Activated T-cell treated with anti-CD3 and anti-CD28 coated beads, Interleukin-2, amount 50 U/mL, for 72 hours (primary cell): Measurements from ENCODE around the gene HINT1. TPM values are rescaled to one million over a fixed set of nuclear protein-coding genes. Genes with fewer than 3 reads are reported as not detected.
"Not testable (repeated sequence)": the region's sequence is repeated elsewhere in the genome, so short reads cannot be mapped to it uniquely, and the experiment has no call there.

Experiments
- ATAC-seq, 2 donors: fragments of 150-1000 bp; cut with Tn5 transposase; replicated peaks in 1 of 2; 2 replicates each; pipeline ENCODE4 v1.10.0; 2021; ENCODE audit warnings: moderate library complexity in 2 of 2, mild to moderate bottlenecking in 1 of 2
- DNase-seq, 2 donors: peaks; one replicate each; pipeline ENCODE4 v3.0.0; 2021 to 2022; ENCODE audit warnings: mixed read lengths in 1 of 2
- H3K27ac Mint-ChIP-seq: one replicate; pipeline ENCODE4 v1.8.0; 2022; ENCODE audit warnings: mild to moderate bottlenecking, moderate library complexity, mixed read lengths
- H3K27me3 Mint-ChIP-seq: one replicate; pipeline ENCODE4 v1.8.0; 2022; ENCODE audit warnings: low read depth, mixed read lengths
- H3K36me3 Mint-ChIP-seq, 2 donors: one replicate each; pipeline ENCODE4 v1.8.0; 2022; ENCODE audit warnings: mixed read lengths in 2 of 2, mild to moderate bottlenecking in 1 of 2; ENCODE audit not compliant: insufficient read depth in 2 of 2
- H3K4me1 Mint-ChIP-seq: one replicate; pipeline ENCODE4 v1.8.0; 2022; ENCODE audit warnings: low read depth, mixed read lengths
- H3K4me3 Mint-ChIP-seq, 2 donors: one replicate each; pipeline ENCODE4 v1.8.0; 2022; ENCODE audit warnings: mild to moderate bottlenecking in 2 of 2, mixed read lengths in 2 of 2, moderate library complexity in 2 of 2
- H3K9me3 Mint-ChIP-seq, 2 donors: one replicate each; pipeline ENCODE4 v1.8.0; 2022; ENCODE audit warnings: mixed read lengths in 2 of 2
- total RNA-seq, 2 donors: library from RNA; stranded (reverse); gene quantifications; one replicate each; pipeline ENCODE4 v1.2.3, GENCODE V29; 2022

Gene HINT1
- total RNA-seq, 2 donors from 2014 or later, result 269 to 292 TPM

DNA sequence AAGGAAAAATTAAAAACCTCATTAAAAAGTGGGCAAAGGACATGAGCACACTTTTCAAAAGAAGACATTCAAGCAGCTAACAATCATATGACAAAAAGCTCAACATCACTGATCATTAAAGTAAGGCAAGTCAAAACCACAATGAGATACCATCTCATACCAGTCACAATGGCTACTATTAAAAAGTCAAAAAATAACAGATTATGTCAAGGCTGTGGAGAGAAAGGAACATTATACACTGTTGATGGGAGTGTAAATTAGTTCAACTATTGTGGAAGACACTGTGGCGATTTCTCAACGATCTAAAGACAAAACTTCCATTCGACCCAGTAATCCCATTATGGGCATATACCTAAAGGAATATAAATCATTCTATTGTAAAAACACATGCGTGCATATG lies 35.8 kb downstream of the HINT1 start:
- peaks cover 3 to 5% of the 10 kb centered on the region in 2 donors for H3K9me3 Mint-ChIP-seq
- ATAC-seq, result no peak
- no peaks in the 10 kb centered on the region for H3K27me3 Mint-ChIP-seq
- no peak overlapping the region for H3K4me3 Mint-ChIP-seq
- no peaks in the 10 kb centered on the region for H3K4me1 Mint-ChIP-seq
- H3K36me3 Mint-ChIP-seq, result peaks cover 2 to 7% of the 10 kb centered on the region in 2 donors
- H3K27ac Mint-ChIP-seq, result no peak overlapping the region
- DNase-seq, result no peak

DNA sequence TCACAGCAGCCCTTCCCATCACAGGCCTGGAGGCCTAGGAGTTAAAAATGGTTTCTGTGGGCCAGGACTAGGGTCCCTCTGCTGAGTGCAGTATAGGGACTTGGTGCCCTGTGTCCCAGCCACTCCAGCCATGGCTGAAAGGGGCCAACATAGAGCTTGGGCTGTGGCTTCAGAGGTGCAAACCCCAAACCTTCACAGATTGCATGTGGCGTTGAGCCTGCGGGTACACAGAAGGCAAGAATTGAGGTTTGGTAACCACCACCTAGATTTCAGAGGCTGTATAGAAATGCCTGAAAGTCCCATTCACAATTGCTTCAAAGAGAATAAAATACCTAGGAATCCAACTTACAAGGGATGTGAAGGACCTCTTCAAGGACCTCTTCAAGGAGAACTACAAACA lies 37.8 kb downstream of the HINT1 start:
- ATAC-seq, H3K4me3 Mint-ChIP-seq, H3K27me3 Mint-ChIP-seq, DNase-seq, H3K4me1 Mint-ChIP-seq, H3K27ac Mint-ChIP-seq, H3K9me3 Mint-ChIP-seq: not testable (repeated sequence)
- H3K36me3 Mint-ChIP-seq, result peaks cover 0 to 12% of the 10 kb centered on the region in 2 donors

DNA sequence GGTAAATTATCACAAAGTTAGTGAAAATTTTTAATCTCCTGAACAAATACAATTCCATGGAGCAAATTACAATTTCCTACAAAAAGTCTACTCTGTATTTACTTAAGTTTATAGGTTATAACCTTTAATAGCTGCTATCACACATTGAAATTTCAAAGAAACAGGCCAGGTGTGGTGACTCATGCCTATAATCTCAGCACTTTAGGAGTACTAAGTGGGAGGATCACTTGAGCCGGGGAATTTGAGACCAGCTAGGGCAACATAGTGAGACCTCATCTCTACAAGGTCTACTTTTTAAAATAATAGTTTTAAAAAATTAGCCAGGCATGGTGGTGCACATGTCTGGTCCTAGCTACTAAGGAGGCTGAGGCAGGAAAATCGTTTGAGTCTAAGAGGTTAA lies 50.3 kb downstream of the HINT1 start:
- no peak overlapping the region for H3K27ac Mint-ChIP-seq
- no peaks in the 10 kb centered on the region for H3K27me3 Mint-ChIP-seq
- no peak overlapping the region for H3K4me3 Mint-ChIP-seq
- ATAC-seq, result no peak
- no peak for DNase-seq
- H3K4me1 Mint-ChIP-seq, result no peaks in the 10 kb centered on the region
- H3K36me3 Mint-ChIP-seq, result peaks cover 0 to under 1% of the 10 kb centered on the region in 2 donors
- peaks cover 0 to 3% of the 10 kb centered on the region in 2 donors for H3K9me3 Mint-ChIP-seq

DNA sequence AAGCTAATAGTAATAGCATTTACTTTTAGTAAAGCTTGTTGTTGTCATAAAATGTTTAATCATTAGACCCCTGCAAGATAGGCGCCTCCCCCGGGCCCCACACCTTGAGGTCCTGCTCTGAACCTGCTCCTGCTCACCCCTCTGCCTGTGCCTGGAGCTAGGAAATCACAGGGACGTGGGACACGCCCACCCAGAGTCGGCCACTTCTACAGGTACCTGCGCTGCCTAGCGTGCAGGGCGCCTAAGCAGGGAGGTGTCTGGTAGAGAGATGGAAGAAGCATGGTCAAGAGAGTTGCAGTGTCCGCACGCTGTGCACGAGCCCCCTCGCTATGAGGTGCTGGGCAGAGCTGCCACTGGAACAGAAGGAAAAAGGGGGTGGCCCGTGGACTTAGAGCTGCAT lies 52.6 kb downstream of the HINT1 start:
- Mint-ChIP-seq H3K36me3 (no peaks in the 10 kb centered on the region), H3K4me3 (no peak overlapping the region), H3K4me1 (no peaks in the 10 kb centered on the region), H3K27me3 (no peaks in the 10 kb centered on the region), H3K9me3 (no peaks in the 10 kb centered on the region), H3K27ac (no peak overlapping the region)
- ATAC-seq (no peak), DNase-seq (no peak)

DNA sequence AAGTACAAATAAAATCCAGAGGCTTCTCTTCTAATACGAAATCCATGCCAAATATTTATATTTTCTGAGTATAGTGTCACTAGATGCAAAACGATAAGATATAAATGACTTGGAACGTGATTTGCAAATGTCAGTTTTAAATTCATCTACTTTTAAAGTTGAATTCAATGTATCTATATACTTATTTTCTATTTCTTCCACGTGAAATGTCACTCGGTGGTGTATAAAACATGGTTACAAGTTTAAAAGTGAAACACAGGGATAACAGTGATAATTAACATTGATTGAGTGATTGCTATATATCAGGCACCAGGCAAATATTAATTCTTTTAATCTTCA lies 54.8 kb downstream of the HINT1 start:
- no peaks in the 10 kb centered on the region for H3K4me1 Mint-ChIP-seq
- H3K9me3 Mint-ChIP-seq, result no peaks in the 10 kb centered on the region
- no peak overlapping the region for H3K27ac Mint-ChIP-seq
- no peak overlapping the region for H3K4me3 Mint-ChIP-seq
- DNase-seq, result no peak
- ATAC-seq, result no peak
- no peaks in the 10 kb centered on the region for H3K36me3 Mint-ChIP-seq
- H3K27me3 Mint-ChIP-seq, result no peaks in the 10 kb centered on the region

DNA sequence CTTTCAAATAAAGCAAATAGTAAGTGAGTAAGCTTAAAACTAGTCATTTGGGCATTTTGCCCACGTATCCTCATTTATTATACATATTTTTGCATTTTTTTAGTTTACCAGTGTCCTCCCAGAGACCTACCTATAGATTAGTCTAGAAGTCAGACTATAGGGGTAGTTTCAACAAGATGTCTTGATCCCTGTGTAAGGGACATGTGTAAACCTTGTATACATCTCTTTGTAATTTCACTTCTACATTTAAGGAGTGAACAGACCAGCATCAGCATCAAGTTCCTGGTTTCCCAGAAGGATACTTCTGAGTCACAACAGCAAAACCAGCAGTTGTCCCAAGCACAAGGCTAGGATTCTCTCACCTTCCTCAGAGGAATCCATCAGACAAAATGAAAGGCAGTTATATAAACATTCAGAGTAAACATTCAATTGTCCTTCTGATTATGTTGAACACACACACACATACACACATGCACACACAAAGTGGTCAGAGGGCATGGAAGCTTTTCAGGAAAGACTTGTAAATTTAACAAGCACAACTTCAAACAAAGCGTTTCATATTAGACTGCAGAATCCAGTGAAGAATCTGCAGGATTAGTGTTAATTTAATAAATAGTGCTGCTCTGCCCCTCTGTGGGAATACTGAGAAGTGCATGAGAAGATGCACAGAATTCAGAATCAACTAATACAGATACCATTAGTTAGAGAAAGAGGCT lies 55.4 kb downstream of the HINT1 start:
- peak; percentile 14 to 41 for DNase-seq
- Mint-ChIP-seq H3K9me3 (no peaks in the 10 kb centered on the region), H3K27me3 (no peaks in the 10 kb centered on the region)

More for the DNA sequence above, 55.4 kb downstream of the HINT1 start:
- no peak overlapping the region for H3K27ac Mint-ChIP-seq
- H3K4me3 Mint-ChIP-seq, result no peak overlapping the region
- ATAC-seq, result peak; percentile 44 to 51
- H3K4me1 Mint-ChIP-seq, result no peaks in the 10 kb centered on the region
- no peaks in the 10 kb centered on the region for H3K36me3 Mint-ChIP-seq

Other genes starting within 250 kb of the HINT1 start
- gene LYRM7, start 5.7 kb upstream of the HINT1 start, total RNA-seq, result 10 to 100 TPM; 12.4 to 16.0 TPM
- 100 to 1,000 TPM; 147 to 151 TPM for gene CDC42SE2, start 98.8 kb upstream of the HINT1 start, total RNA-seq